IPS-15b (cell line): ENCODE data around the gene ST7.
A peak's percentile ranks its signal among the peaks of the same experiment; 100 is the strongest.

Source experiments
- H3K27me3 ChIP-seq: one replicate; pipeline ENCODE4 v1.6.1; 2013; ENCODE audit warnings: low read length; ENCODE audit not compliant: control insufficient read depth, insufficient read depth
- H3K36me3 ChIP-seq: one replicate; pipeline ENCODE4 v1.6.1; 2013; ENCODE audit warnings: low read length; ENCODE audit not compliant: control insufficient read depth, insufficient read depth
- H3K4me1 ChIP-seq: one replicate; pipeline ENCODE4 v1.6.1; 2013; ENCODE audit warnings: mild to moderate bottlenecking, low read length; ENCODE audit not compliant: control insufficient read depth, insufficient read depth
- H3K4me3 ChIP-seq: one replicate; pipeline ENCODE4 v1.5.1; 2013; ENCODE audit warnings: low read depth, low read length
- H3K9ac ChIP-seq: one replicate; pipeline ENCODE4 v1.6.1; 2013; ENCODE audit warnings: low read depth, mild to moderate bottlenecking, low read length
- H3K9me3 ChIP-seq: one replicate; pipeline ENCODE4 v1.6.1; 2013; ENCODE audit warnings: mild to moderate bottlenecking, low read length; ENCODE audit not compliant: control insufficient read depth, insufficient read depth

Gene ST7

DNA sequence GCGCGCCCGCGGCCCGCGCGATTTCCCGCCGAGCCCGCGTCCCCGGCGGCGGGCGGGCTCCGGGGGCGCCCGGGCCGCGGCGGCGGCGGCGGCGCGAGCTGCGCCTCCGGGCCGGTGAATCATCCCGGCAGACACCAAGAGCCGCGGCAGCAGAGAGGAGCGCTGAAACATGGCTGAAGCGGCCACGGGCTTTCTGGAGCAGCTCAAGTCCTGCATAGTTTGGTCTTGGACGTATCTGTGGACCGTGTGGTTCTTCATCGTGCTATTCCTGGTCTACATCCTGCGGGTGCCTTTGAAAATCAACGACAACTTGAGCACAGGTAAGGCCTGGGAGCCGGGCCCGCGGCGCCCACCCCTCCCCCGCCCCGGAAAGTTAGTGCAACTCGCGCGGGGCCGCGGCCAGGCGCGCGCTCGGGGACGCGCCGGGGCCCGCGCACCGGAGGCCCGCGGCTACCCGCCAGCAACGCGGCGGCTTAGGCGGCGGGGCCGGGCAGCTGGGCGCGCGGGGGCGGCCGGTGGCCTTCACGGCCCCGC, at the start of gene ST7:
TSS of gene ST7 (plus strand) at position 130 of the 534 bp plus-strand sequence. CDS start at position 170, 40 bp downstream.
- peaks cover 5% of the 10 kb centered on the region for H3K4me1 ChIP-seq
- no peaks in the 10 kb centered on the region for H3K9me3 ChIP-seq
- peak within 1 kb of the TSS; percentile 88 for H3K9ac ChIP-seq
- no peaks in the 10 kb centered on the region for H3K36me3 ChIP-seq
- peak within 1 kb of the TSS; percentile 67 for H3K4me3 ChIP-seq
- no peaks in the 10 kb centered on the region for H3K27me3 ChIP-seq

GRCh38 chr7:116906391-116906790, 46.9 kb upstream of the ST7 start:
- H3K27me3 ChIP-seq = no peaks in the 10 kb centered on the region
- H3K4me1 ChIP-seq = peaks cover 8% of the 10 kb centered on the region
- no peak overlapping the region for H3K4me3 ChIP-seq
- no peak overlapping the region for H3K9ac ChIP-seq
- H3K36me3 ChIP-seq = no peaks in the 10 kb centered on the region
- H3K9me3 ChIP-seq = no peaks in the 10 kb centered on the region

GRCh38 chr7:116910383-116910782, 42.9 kb upstream of the ST7 start:
- H3K9ac ChIP-seq = no peak overlapping the region
- peaks cover 5% of the 10 kb centered on the region for H3K4me1 ChIP-seq
- no peak overlapping the region for H3K4me3 ChIP-seq
- peaks cover 2% of the 10 kb centered on the region for H3K36me3 ChIP-seq
- no peaks in the 10 kb centered on the region for H3K27me3 ChIP-seq
- H3K9me3 ChIP-seq = no peaks in the 10 kb centered on the region

- no peaks in the 10 kb centered on the region for H3K4me1 ChIP-seq
- no peaks in the 10 kb centered on the region for H3K9me3 ChIP-seq
- no peak overlapping the region for H3K4me3 ChIP-seq
- no peaks in the 10 kb centered on the region for H3K27me3 ChIP-seq
- H3K36me3 ChIP-seq = peaks cover 5% of the 10 kb centered on the region
- no peak overlapping the region for H3K9ac ChIP-seq
Observed at GRCh38 chr7:116911801-116912200, 41.5 kb upstream of the ST7 start.

DNA sequence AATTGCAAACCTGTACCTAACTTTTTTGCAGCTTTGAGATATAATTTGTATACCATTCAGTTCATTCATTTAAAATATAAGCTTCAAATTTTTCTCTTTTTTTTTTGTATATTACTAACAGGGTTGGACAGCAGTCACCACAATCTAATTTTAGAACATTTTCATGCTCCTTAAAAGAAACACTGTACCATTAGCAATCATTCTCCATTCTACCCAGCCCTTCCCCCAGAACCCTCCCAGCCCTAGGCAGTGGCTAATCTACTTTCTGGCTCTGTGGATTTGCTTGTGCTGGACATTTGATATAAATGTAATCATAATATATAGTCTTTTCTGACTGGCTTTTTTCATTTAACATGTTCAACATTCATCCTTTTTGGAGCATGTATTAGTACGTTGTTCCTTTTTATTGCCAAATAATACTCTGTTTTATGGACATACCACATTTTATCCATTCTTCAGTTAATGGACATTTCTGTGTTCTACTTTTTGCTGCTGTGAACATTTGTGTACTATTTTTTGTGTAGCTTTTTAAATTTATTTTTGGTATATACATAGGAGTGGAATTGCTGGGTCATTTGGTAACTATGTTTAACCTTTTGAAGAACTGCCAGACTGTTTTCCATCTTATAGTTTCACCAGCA, 40.9 kb upstream of the ST7 start:
- H3K9ac ChIP-seq = no peak overlapping the region
- no peak overlapping the region for H3K4me3 ChIP-seq
- H3K36me3 ChIP-seq = peaks cover 5% of the 10 kb centered on the region
- H3K4me1 ChIP-seq = no peaks in the 10 kb centered on the region
- no peaks in the 10 kb centered on the region for H3K27me3 ChIP-seq
- no peaks in the 10 kb centered on the region for H3K9me3 ChIP-seq

GRCh38 chr7:116918704-116919103, 34.6 kb upstream of the ST7 start:
- Histone ChIP-seq H3K36me3 (peaks cover 5% of the 10 kb centered on the region), H3K4me1 (no peaks in the 10 kb centered on the region), H3K27me3 (no peaks in the 10 kb centered on the region), H3K9me3 (no peaks in the 10 kb centered on the region), H3K4me3 (no peak overlapping the region), H3K9ac (no peak overlapping the region)

DNA sequence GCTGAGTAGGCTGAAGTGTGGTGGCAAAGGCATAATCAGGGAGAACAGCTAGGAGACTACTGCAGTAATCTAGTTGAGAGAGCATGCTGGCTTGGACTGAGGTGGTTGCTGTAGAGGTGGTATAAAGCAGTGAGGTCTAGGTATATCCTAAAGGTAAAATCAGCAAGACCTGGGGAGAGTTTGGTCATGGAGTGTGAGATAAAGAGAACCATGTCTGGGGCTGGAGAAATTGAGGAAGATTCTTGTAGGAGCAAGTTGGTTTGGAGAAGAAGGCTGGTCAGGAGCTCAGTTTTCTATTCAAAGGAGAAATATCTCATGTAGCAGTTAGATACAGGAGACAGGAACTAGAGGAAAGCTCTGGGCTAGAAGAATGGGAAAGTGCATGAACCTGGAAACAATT, 32.9 kb upstream of the ST7 start:
- H3K36me3 ChIP-seq = peaks cover 3% of the 10 kb centered on the region
- H3K9me3 ChIP-seq = no peaks in the 10 kb centered on the region
- no peak overlapping the region for H3K9ac ChIP-seq
- no peaks in the 10 kb centered on the region for H3K27me3 ChIP-seq
- H3K4me1 ChIP-seq = no peaks in the 10 kb centered on the region
- no peak overlapping the region for H3K4me3 ChIP-seq

GRCh38 chr7:116922545-116922944, 30.8 kb upstream of the ST7 start:
- H3K9ac ChIP-seq = no peak overlapping the region
- no peak overlapping the region for H3K4me3 ChIP-seq
- no peaks in the 10 kb centered on the region for H3K36me3 ChIP-seq
- H3K9me3 ChIP-seq = no peaks in the 10 kb centered on the region
- H3K27me3 ChIP-seq = no peaks in the 10 kb centered on the region
- no peaks in the 10 kb centered on the region for H3K4me1 ChIP-seq

DNA sequence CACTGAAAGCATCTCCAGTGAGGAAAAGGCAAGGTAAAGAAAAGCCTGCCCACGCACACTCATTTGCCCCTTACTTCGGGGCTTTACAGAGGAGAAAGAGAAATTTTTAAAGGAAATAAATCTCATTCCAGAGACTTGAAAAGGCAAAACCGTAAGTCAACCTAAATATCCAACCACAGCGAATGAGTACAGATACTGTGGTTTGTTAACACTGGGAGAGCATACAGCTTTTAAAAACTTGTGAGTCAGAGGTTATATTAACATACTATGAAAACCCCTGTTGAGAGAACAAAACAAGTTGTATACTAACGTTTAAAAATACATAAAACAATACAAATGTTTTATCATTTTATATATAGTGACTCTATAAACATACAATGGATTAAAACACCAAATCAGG, 28.6 kb upstream of the ST7 start:
- no peaks in the 10 kb centered on the region for H3K36me3 ChIP-seq
- no peak overlapping the region for H3K4me3 ChIP-seq
- no peaks in the 10 kb centered on the region for H3K4me1 ChIP-seq
- H3K9ac ChIP-seq = no peak overlapping the region
- H3K9me3 ChIP-seq = no peaks in the 10 kb centered on the region
- no peaks in the 10 kb centered on the region for H3K27me3 ChIP-seq

GRCh38 chr7:116929021-116929420, 24.3 kb upstream of the ST7 start:
- H3K4me1 ChIP-seq = peaks cover 6% of the 10 kb centered on the region
- no peak overlapping the region for H3K4me3 ChIP-seq
- H3K9ac ChIP-seq = no peak overlapping the region
- H3K27me3 ChIP-seq = peaks cover 6% of the 10 kb centered on the region
- H3K9me3 ChIP-seq = no peaks in the 10 kb centered on the region
- no peaks in the 10 kb centered on the region for H3K36me3 ChIP-seq

DNA sequence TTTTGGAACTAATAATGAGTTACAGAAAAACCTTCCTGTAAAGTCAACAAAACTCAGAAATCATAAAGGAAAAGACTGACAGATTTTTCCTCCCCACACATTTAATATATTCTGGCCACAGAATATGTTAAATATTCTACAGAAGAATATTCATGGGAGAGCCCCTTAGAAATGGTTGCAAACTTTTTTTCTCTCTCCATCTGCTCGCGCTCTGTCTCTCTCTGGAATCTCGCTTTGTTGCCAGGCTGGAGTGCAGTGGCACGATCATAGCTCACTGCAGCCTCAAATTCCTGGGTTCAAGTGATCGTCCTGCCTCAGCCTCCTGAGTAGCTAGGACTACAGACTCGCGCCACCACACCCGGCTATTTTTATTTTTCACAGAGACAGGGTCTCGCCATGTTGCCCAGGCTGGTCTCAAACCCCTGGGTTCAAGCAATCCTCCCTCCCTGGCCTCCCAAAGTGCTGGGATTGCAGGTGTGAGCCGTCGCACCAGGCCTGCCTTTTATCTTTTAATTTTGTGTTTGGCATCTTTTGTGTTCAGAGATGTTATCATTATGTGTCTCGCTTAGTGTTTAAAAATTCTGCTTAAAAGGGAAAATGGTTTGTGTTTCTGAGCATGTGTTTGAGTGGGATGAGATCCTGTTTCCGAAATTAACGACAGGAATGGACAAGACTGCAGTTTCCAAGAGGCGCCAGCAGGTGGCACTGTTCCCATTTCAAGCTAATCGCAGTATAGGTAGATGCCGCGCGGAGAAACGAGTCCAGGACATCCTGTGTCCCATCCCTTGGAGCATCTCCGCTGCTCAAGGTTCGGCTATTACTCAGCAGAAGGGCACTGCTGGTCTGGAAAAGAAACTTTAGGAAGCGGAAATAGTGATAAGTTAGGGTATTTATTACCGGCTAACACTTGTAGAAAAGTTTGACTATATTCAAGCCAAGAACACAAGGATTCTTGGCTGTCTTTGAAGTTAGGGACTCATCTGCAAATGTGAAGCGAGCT, 23.1 kb upstream of the ST7 start:
- no peak overlapping the region for H3K9ac ChIP-seq
- peaks cover 6% of the 10 kb centered on the region for H3K4me1 ChIP-seq
- H3K36me3 ChIP-seq = no peaks in the 10 kb centered on the region
- H3K4me3 ChIP-seq = no peak overlapping the region
- no peaks in the 10 kb centered on the region for H3K9me3 ChIP-seq
- peaks cover 6% of the 10 kb centered on the region for H3K27me3 ChIP-seq
